GM18502 (cell line): ENCODE data around the gene PRRG2.

Experiments
- ATAC-seq: cut with Tn5 transposase; IDR thresholded peaks from one replicate; pipeline ENCODE4 v1.9.1; 2021; ENCODE audit warnings: mild to moderate bottlenecking; ENCODE audit not compliant: unreplicated experiment, poor library complexity

PRRG2 gene

DNA sequence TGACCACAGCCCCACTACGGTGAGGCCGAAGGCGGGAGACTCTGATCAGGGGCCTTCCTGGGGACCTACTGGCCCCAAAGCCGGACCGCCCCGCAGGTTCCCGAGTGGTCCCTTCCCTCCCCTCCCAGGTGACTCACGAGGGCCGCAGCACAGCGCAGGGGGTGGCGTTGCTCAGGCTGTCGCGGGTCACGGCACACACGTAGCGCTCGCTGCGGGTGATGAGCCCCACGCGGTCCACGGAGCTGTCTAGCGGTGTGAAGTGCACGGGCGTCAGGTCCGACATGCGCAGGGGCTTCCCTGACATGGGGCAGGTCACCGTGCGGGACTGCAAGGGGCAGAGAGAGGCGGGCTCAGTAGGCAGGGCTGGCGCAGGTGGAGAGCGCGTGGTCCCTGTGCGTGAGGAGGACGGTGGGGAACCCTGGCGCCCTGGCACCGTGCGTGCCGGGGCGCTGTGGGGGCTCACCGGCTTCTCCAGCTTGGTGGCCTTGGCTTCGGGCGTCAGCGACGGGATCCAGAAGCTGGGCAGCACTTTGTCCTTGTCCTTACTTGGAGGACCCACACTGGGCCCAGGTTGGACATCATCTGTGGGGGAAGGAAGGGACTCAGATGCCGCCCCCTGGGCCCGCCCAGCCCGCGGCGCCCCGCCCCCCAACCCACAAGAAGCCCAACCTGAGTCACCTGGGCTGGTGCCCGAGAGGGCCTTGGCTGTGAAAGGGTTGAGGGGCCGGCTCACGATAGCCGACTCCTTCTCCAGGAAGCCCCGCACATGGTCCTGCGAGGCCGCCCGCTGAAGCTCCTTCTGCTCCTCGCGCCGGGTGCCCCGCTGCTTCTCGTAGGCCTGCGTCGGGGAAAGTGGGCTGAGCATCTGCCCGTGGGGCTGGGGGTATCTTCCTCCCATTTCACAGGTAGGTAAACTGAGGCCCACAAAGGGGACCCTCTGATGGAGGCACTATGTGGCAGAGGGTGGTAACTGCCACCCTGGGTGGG, 24.4 kb upstream of the PRRG2 start:
- ATAC-seq: no peak

DNA sequence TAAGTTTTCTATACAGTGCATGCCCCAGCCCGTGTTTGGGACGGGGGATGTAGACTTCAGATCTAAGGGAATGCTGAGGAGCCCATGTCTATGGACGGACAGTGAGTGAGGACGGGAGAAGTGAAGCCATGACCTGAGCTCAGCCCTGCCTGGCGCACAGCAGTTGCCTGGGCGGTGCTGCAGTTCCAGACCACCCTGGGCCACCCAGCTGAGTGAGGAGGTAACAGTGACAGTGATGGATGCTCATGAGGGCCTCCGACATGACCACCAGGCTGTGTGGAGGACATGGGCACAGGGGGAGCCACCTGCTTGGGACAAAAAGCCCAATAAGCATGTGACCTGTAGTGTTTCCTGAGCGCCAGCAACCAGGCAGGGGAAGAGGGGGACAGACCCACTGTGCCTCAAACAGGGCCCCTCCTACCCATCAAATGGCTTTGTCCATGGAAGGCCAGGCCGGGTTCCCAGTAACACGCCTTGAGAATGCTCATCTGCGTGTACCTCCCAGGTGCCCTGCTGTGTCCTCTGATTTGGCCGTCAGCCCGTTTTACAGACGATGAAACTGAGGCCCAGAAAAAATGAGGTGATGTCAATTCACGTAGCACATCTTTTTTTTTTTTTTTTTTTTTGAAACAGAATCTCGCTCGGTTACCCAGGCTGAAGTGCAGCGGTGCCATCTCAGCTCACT, 23.3 kb upstream of the PRRG2 start:
- no peak for ATAC-seq

GRCh38 chr19:49558591-49558990, 22.5 kb upstream of the PRRG2 start:
- no peak for ATAC-seq

- no peak for ATAC-seq
Measured at GRCh38 chr19:49559443-49559842, 21.7 kb upstream of the PRRG2 start.

DNA sequence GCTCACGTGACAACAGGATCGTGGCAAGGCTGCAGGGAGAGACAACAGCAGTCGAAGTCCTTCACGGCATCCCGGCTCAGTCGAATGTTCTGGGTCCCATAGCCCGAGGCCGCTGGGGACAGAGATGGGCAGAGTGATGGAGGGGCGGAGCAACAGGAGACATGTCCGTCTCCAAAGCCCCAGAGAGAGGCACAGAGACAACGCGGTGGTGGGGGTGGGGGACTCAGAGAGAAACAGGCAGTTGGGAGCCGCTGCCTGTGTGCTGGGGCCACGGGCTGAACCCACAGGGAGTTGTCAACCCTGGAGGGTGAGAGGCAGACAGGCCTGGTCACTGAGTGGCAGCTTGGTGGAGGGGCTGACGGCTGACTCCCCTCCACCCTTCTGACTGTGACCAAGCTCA, 21.2 kb upstream of the PRRG2 start:
- no peak for ATAC-seq

- no peak for ATAC-seq
Measured at GRCh38 chr19:49560358-49560900, 20.7 kb upstream of the PRRG2 start.

GRCh38 chr19:49564616-49565045, 16.5 kb upstream of the PRRG2 start:
- no peak for ATAC-seq

GRCh38 chr19:49565261-49565660, 15.9 kb upstream of the PRRG2 start:
- no peak for ATAC-seq

DNA sequence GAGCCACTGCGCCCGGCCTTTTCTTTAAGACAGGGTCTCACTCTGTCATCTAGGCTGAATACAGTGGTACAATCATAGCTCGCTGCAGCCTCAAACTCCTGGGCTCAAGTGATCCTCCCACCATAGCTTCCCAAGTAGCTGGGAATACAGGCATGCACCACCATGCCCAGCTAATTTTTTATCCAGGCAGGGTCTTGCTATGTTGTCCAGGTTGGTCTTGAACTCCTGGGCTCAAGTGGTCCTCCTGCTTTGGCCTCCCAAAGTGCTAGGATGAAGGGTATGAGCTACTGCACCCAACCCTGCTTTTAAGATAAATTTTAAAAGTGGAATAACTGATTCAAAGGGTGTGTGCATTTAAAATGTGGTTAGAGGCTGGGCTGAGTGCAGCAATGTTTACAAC, 14.8 kb upstream of the PRRG2 start:
- no peak for ATAC-seq

- no peak for ATAC-seq
Measured at GRCh38 chr19:49567861-49568441, 13.2 kb upstream of the PRRG2 start.

GRCh38 chr19:49570138-49570856, 10.8 kb upstream of the PRRG2 start:
- no peak for ATAC-seq

- ATAC-seq: no peak
Measured at GRCh38 chr19:49570997-49571676, 10.0 kb upstream of the PRRG2 start.

DNA sequence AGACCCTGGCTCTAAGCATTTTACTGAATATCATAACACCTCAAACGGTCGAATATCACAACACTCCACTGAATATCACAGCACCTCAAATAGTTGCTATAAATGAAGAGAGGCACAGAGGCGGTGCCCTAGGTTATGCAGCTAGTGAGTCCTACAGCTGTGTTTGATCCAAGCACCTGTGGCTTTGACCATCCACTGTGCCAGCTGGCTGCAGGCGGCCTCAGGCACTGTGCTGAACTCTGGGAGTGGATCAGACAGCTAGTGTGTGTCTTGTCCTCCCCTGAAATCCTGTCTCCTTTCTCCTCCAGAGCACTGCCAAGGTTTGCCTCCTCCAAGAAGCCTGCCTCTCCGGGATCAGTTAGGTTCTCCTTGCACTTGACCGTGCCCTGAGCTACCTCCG, 8.1 kb upstream of the PRRG2 start:
- ATAC-seq: no peak

- no peak for ATAC-seq
Measured at GRCh38 chr19:49573425-49573824, 7.7 kb upstream of the PRRG2 start.

- ATAC-seq: no peak
Measured at GRCh38 chr19:49574206-49574755, 6.8 kb upstream of the PRRG2 start.

- no peak for ATAC-seq
Measured at GRCh38 chr19:49579193-49579592, 1.9 kb upstream of the PRRG2 start.

DNA sequence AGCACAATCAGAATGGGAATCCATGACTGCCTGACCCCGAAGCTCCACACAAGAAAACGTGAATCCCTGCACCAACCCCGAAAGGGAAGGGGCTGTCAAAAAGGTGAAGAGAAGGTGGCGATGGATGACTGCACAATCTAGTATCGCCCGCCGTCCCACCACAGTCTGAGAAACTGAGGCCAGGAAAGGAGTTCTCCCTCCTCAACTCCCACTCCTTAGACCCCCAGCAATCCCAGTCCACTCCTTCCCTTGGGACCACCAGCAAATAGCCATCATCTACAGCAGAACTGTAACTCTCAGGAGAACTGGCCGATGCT, 1.2 kb upstream of the PRRG2 start:
- no peak for ATAC-seq

GRCh38 chr19:49580264-49581006, 681 bp upstream of the PRRG2 start, which contains the start of gene NOSIP:
NOSIP (minus strand) TSS chr19:49580556; CDS start chr19:49560691, 19,865 bp downstream.
- ATAC-seq: peak; percentile 90

DNA sequence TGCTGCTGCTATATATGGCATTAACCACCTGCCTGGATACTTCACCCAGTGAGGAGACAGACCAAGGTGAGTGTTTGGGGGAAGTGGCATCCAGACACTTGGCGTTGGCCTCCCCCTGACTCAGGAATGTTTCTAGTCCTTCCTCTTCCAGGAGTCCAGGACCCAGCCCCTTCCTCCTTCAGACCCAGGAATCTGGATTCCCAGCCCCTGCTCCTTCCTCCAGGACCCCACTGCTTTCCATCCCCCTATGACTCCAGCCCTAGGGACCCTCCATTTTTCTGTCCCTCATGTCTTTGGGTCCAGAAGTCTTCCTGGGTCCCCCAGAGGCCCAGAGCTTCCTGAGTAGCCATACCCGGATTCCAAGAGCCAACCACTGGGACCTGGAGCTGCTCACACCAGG, 2.1 kb downstream of the PRRG2 start:
- ATAC-seq: no peak
